A673 (cell line): ENCODE measurements around the gene GPSM1. TPM values are rescaled to one million over a fixed set of nuclear protein-coding genes. Genes with fewer than 3 reads are reported as not detected.

Source experiments
- BruUV-seq: library from RNA; stranded (reverse); fragments of 400-500 nt; replicated peaks from 2 replicates; lab custom pipeline; 2021; lab: Mats Ljungman, UMichigan
- CTCF ChIA-PET: fragments of 300-600 bp; sonication (Branson Sonifier 250); formaldehyde crosslinking; loops from one replicate; lab custom pipeline; 2022; ENCODE audit warnings: antibody characterized with exemption; lab: Charles Lee
- POLR2A ChIA-PET: fragments of 300-600 bp; sonication (Branson Sonifier 250); formaldehyde crosslinking; loops from one replicate; lab custom pipeline; 2022; ENCODE audit warnings: antibody characterized with exemption; ENCODE audit not compliant: low non-redundant PET; lab: Charles Lee
- DNase-seq: peaks from one replicate; pipeline ENCODE4 v3.0.0-alpha.2; 2015; ENCODE audit warnings: low spot score
- H3K27ac ChIP-seq: fragments of 200-600 bp; sonication (generic); 2 replicates; pipeline ENCODE4 v1.5.1; 2016; ENCODE audit warnings: mixed run types, low read depth, mild to moderate bottlenecking, mixed read lengths, antibody characterized with exemption, low read length; ENCODE audit not compliant: poor library complexity, severe bottlenecking
- H3K27me3 ChIP-seq: fragments of 200-600 bp; sonication (generic); replicated peaks from 2 replicates; pipeline ENCODE4 v1.6.1; 2017; ENCODE audit warnings: mixed run types, low read depth, mild to moderate bottlenecking, mixed read lengths, antibody characterized with exemption, low read length; ENCODE audit not compliant: insufficient read depth, poor library complexity
- H3K36me3 ChIP-seq: fragments of 200-600 bp; sonication (generic); 2 replicates; pipeline ENCODE4 v1.6.1; 2016; ENCODE audit warnings: mixed run types, mild to moderate bottlenecking, mixed read lengths, antibody characterized with exemption, low read length; ENCODE audit not compliant: insufficient read depth, poor library complexity, severe bottlenecking
- H3K4me1 ChIP-seq: fragments of 200-600 bp; sonication (generic); 2 replicates; pipeline ENCODE4 v1.6.1; 2017; ENCODE audit warnings: mixed run types, mild to moderate bottlenecking, mixed read lengths, antibody characterized with exemption, low read length; ENCODE audit not compliant: insufficient read depth, poor library complexity, severe bottlenecking
- H3K4me3 ChIP-seq: fragments of 200-600 bp; sonication (generic); 2 replicates; pipeline ENCODE4 v1.5.1; 2016; ENCODE audit warnings: low read depth, mixed run types, mild to moderate bottlenecking, mixed read lengths, low read length; ENCODE audit not compliant: poor library complexity, severe bottlenecking
- H3K9me3 ChIP-seq: fragments of 200-600 bp; sonication (generic); 2 replicates; pipeline ENCODE4 v1.6.1; 2016; ENCODE audit warnings: mixed run types, low read depth, mild to moderate bottlenecking, mixed read lengths, antibody characterized with exemption, low read length; ENCODE audit not compliant: poor library complexity, severe bottlenecking
- EZH2 ChIP-seq: fragments of 200-600 bp; sonication (generic); IDR thresholded peaks from 2 replicates; pipeline ENCODE4 v1.6.1; 2017; ENCODE audit warnings: borderline replicate concordance, low read depth, mild to moderate bottlenecking, mixed read lengths, antibody characterized with exemption, low read length; ENCODE audit not compliant: poor library complexity, severe bottlenecking
- intact Hi-C: fragments of 100-400 bp; cut with micrococcal nuclease; formaldehyde crosslinking; loops from one replicate; pipeline ENCODE4 v1.10.0; 2022; ENCODE audit not compliant: unreplicated experiment
- total RNA-seq: library from RNA; stranded (reverse); gene quantifications from 2 replicates; pipeline ENCODE4 v1.2.3, GENCODE V29; 2021
- TF ChIP-seq, protein P1 (sequence below): fragments of 300-800, 200-600 bp; sonication (generic); conservative IDR thresholded peaks from 2 replicates; pipeline ENCODE4 v1.5.1; 2017; ENCODE audit warnings: low read depth, mild to moderate bottlenecking, antibody characterized with exemption, low read length, moderate library complexity, mixed read lengths

The GPSM1 gene
- total RNA-seq, 1 experiment from 2014 or later = 36.4 TPM

- Histone ChIP-seq H3K27me3 (no peaks in the 10 kb centered on the region), H3K27ac (no peak overlapping the region), H3K9me3 (peaks cover 15% of the 10 kb centered on the region), H3K4me3 (no peak overlapping the region), H3K4me1 (no peaks in the 10 kb centered on the region), H3K36me3 (no peaks in the 10 kb centered on the region)
- intact Hi-C loops = no loop called here
- CTCF ChIA-PET = no interaction called here
- no peak for DNase-seq
- POLR2A ChIA-PET = no interaction called here
- no TSS peak for BruUV-seq
- no peak for TF ChIP-seq EZH2
- TF ChIP-seq, protein P1, sequence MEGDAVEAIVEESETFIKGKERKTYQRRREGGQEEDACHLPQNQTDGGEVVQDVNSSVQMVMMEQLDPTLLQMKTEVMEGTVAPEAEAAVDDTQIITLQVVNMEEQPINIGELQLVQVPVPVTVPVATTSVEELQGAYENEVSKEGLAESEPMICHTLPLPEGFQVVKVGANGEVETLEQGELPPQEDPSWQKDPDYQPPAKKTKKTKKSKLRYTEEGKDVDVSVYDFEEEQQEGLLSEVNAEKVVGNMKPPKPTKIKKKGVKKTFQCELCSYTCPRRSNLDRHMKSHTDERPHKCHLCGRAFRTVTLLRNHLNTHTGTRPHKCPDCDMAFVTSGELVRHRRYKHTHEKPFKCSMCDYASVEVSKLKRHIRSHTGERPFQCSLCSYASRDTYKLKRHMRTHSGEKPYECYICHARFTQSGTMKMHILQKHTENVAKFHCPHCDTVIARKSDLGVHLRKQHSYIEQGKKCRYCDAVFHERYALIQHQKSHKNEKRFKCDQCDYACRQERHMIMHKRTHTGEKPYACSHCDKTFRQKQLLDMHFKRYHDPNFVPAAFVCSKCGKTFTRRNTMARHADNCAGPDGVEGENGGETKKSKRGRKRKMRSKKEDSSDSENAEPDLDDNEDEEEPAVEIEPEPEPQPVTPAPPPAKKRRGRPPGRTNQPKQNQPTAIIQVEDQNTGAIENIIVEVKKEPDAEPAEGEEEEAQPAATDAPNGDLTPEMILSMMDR = no peak
Observed at GRCh38 chr9:136316896-136317676, 10.3 kb upstream of the GPSM1 start.

DNA sequence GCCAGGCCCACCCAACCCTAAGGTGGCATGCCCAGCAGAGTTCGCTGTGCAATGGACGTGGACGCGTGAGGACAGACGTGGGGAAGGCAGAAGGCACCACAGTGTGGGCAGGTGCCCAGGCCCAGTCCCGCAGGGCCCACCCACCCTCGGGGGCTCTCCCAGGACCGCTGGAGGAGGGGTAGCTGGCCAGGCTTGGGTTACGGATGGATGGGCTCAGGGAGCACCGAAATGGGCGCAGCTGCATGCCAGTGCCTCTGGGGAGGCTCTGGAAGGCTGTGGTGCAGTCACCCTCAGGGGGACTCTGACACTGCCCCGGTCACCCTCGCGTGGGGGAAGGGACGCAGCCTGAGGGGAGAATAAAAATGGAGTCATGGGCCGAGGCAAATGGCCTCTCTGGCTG lies 9.6 kb upstream of the GPSM1 start:
- Histone ChIP-seq H3K9me3 (peaks cover 15% of the 10 kb centered on the region), H3K27ac (no peak overlapping the region), H3K27me3 (no peaks in the 10 kb centered on the region), H3K4me3 (no peak overlapping the region), H3K4me1 (no peaks in the 10 kb centered on the region), H3K36me3 (no peaks in the 10 kb centered on the region)
- no peak for DNase-seq
- no peak for TF ChIP-seq EZH2
- TF ChIP-seq, protein P1 = no peak
- BruUV-seq = no TSS peak
- intact Hi-C loops = no loop called here
- ChIA-PET POLR2A (no interaction called here), CTCF (interaction anchor here (0.7 kb wide), 1 partner anchor 45 kb away, joined by 3 read pairs; no protein-coding TSS in a partner anchor)

DNA sequence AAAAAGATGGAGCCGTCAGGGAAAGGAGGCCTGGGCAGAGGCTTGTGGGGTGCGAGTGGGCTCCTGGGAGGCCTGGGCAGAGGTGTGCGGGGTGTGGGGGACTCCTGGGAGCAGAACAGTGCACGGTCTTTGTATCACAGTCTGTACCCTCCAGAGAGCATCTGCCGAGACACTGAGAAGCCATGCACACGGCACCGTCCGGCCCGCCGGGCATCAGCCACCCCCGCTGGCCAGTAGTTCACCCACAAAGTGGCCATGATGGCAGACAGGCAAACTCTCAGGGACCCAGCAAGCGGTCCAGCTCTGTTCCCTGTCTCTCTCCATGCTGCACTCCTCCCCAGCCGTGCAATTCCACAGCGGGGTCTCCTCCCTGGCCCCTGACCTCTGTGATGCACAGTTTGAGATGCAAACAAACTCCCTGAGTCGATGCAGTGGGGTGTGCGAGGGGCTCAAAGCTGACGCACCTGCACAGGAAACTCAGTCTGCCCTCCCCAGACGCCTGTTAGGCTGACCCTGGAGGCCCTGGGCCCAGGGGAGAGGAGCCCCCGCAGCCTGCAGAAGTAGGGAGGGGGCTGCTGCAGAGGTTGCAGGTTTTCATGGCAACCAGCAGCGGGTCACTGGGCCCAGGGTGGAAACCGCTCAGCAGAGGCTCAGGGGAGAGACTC lies 9.1 kb upstream of the GPSM1 start:
- H3K27me3 ChIP-seq = no peaks in the 10 kb centered on the region
- no peak overlapping the region for H3K4me3 ChIP-seq
- H3K9me3 ChIP-seq = peaks cover 15% of the 10 kb centered on the region
- TF ChIP-seq, protein P1 = no peak
- TF ChIP-seq EZH2 = no peak
- ChIA-PET CTCF (interaction anchor here (0.7 kb wide), 1 partner anchor 45 kb away, joined by 3 read pairs; no protein-coding TSS in a partner anchor), POLR2A (no interaction called here)
- no peaks in the 10 kb centered on the region for H3K36me3 ChIP-seq
- no peaks in the 10 kb centered on the region for H3K4me1 ChIP-seq
- no peak overlapping the region for H3K27ac ChIP-seq
- intact Hi-C loops = no loop called here
- DNase-seq = no peak
- no TSS peak for BruUV-seq
